Activated CD8-positive, alpha-beta T cell treated with anti-CD3 and anti-CD28 coated beads for 36 hours (primary cell): ENCODE measurements around the gene DGKB. TPM values are rescaled to one million over a fixed set of nuclear protein-coding genes. Genes with fewer than 3 reads are reported as not detected.

Experiments used
- ATAC-seq: fragments of 200-7000 bp; cut with Tn5 transposase; one replicate; pipeline ENCODE4 v1.10.0; 2021; ENCODE audit warnings: mild to moderate bottlenecking, moderate library complexity
- CTCF ChIA-PET: fragments of 350-600 bp; sonication (Branson Sonifier 250); formaldehyde crosslinking; loops from one replicate; lab custom pipeline; 2021; ENCODE audit warnings: antibody characterized with exemption; lab: Charles Lee
- POLR2A ChIA-PET: fragments of 350-600 bp; sonication (Branson Sonifier 250); formaldehyde crosslinking; loops from one replicate; lab custom pipeline; 2021; ENCODE audit warnings: antibody characterized with exemption; lab: Charles Lee
- DNase-seq: peaks from one replicate; pipeline ENCODE4 v3.0.0-alpha.2; 2020
- H3K27ac Mint-ChIP-seq: one replicate; pipeline ENCODE4 v1.8.0; 2021; ENCODE audit warnings: mild to moderate bottlenecking, mixed read lengths
- H3K27me3 Mint-ChIP-seq: one replicate; pipeline ENCODE4 v1.8.0; 2021; ENCODE audit warnings: mixed read lengths
- H3K36me3 Mint-ChIP-seq: one replicate; pipeline ENCODE4 v1.8.0; 2021; ENCODE audit warnings: low read depth, mixed read lengths
- H3K4me1 Mint-ChIP-seq: one replicate; pipeline ENCODE4 v1.8.0; 2021; ENCODE audit warnings: low read depth, mixed read lengths
- H3K4me3 Mint-ChIP-seq: one replicate; pipeline ENCODE4 v1.8.0; 2021; ENCODE audit warnings: mild to moderate bottlenecking, moderate library complexity, mixed read lengths
- H3K9me3 Mint-ChIP-seq: one replicate; pipeline ENCODE4 v1.8.0; 2021; ENCODE audit warnings: mixed read lengths
- CTCF ChIP-seq: fragments of 200-600 bp; IDR thresholded peaks from one replicate; pipeline ENCODE4 v1.8.0; 2022; ENCODE audit warnings: antibody characterized with exemption, mild to moderate bottlenecking
- intact Hi-C: fragments of 100-400 bp; cut with micrococcal nuclease; formaldehyde crosslinking; loops from one replicate; pipeline ENCODE4 v1.10.0; 2022
- total RNA-seq, 2 experiments: library from RNA; stranded (reverse); gene quantifications; one replicate each; pipeline ENCODE4 v1.2.3, GENCODE V29; 2021

Gene DGKB
- total RNA-seq, 2 experiments from 2014 or later, result not detected

GRCh38 chr7:14858866-14859265 is 43.7 kb downstream of the DGKB start:
- ChIA-PET CTCF (no interaction called here), POLR2A (no interaction called here)
- TF ChIP-seq CTCF, result no peak
- Mint-ChIP-seq H3K36me3 (no peaks in the 10 kb centered on the region), H3K9me3 (peaks cover under 1% of the 10 kb centered on the region), H3K4me3 (no peak overlapping the region), H3K4me1 (no peaks in the 10 kb centered on the region), H3K27me3 (no peaks in the 10 kb centered on the region), H3K27ac (no peak overlapping the region)
- DNase-seq (no peak), ATAC-seq (no peak)
- intact Hi-C loops, result no loop called here

GRCh38 chr7:14858410-14858809 is 44.1 kb downstream of the DGKB start:
- Mint-ChIP-seq H3K27ac (no peak overlapping the region), H3K4me3 (no peak overlapping the region), H3K36me3 (no peaks in the 10 kb centered on the region), H3K27me3 (no peaks in the 10 kb centered on the region), H3K9me3 (peaks cover 1% of the 10 kb centered on the region), H3K4me1 (no peaks in the 10 kb centered on the region)
- DNase-seq, result no peak
- no peak for TF ChIP-seq CTCF
- ChIA-PET CTCF (no interaction called here), POLR2A (no interaction called here)
- intact Hi-C loops, result no loop called here
- no peak for ATAC-seq

GRCh38 chr7:14855033-14855794 is 47.3 kb downstream of the DGKB start:
- Mint-ChIP-seq H3K9me3 (peaks cover 1% of the 10 kb centered on the region), H3K36me3 (no peaks in the 10 kb centered on the region), H3K4me1 (no peaks in the 10 kb centered on the region), H3K27me3 (no peaks in the 10 kb centered on the region), H3K27ac (no peak overlapping the region), H3K4me3 (no peak overlapping the region)
- ChIA-PET POLR2A (no interaction called here), CTCF (no interaction called here)
- ATAC-seq (no peak), DNase-seq (no peak)
- intact Hi-C loops, result no loop called here
- no peak for TF ChIP-seq CTCF

GRCh38 chr7:14854471-14854870 is 48.1 kb downstream of the DGKB start:
- H3K9me3 Mint-ChIP-seq, result peaks cover 6% of the 10 kb centered on the region
- H3K27me3 Mint-ChIP-seq, result no peaks in the 10 kb centered on the region
- CTCF ChIA-PET, result no interaction called here
- intact Hi-C loops, result no loop called here
- H3K36me3 Mint-ChIP-seq, result no peaks in the 10 kb centered on the region
- ATAC-seq (no peak), DNase-seq (no peak)
- H3K4me1 Mint-ChIP-seq, result no peaks in the 10 kb centered on the region
- H3K4me3 Mint-ChIP-seq, result no peak overlapping the region
- POLR2A ChIA-PET, result no interaction called here
- no peak overlapping the region for H3K27ac Mint-ChIP-seq
- TF ChIP-seq CTCF, result no peak

GRCh38 chr7:14851610-14852009 is 50.9 kb downstream of the DGKB start:
- DNase-seq, result no peak
- Mint-ChIP-seq H3K27ac (no peak overlapping the region), H3K4me3 (no peak overlapping the region), H3K36me3 (no peaks in the 10 kb centered on the region), H3K27me3 (no peaks in the 10 kb centered on the region), H3K4me1 (no peaks in the 10 kb centered on the region), H3K9me3 (peaks cover 6% of the 10 kb centered on the region)
- intact Hi-C loops, result no loop called here
- ATAC-seq, result no peak
- ChIA-PET POLR2A (interaction anchor here (0.7 kb wide), 1 partner anchor 104 kb away, joined by 3 read pairs; no protein-coding TSS in a partner anchor), CTCF (no interaction called here)
- TF ChIP-seq CTCF, result no peak
